ENCODE measurements around the gene OXA1L.

DNA sequence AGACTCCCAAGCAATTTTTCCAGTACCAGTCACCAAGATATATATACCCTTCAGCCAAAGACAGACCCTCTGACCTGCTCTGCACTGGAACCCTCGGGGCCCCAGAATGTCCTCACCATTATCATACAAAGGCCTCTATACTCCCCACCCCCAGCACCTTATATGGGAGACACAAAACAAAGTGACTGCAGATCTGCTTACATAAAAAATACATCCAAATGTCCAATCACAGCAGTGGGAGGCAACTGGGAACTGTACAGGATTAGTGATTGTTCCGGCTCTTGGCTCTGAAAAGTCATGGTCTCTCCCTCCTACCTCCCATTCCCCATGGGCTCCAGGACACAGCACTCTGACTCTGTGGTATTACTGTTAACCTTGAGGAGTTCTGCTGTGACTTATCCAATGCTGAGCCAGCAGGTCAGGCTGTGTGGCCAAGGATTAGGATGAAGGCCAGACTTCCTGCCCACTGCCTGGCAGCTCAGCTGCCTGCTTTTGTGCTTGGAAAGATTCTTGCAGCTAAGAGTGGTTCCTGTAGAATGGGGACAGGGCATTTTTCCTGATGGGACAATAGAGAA is 13.7 kb downstream of the OXA1L start:
- no peak for TF ChIP-seq TCF7L2 (IDR thresholded peaks at IDR 0.05; ENCODE audit: borderline replicate concordance, extremely low read depth, insufficient read depth, insufficient read length)
- TF ChIP-seq, protein P1, sequence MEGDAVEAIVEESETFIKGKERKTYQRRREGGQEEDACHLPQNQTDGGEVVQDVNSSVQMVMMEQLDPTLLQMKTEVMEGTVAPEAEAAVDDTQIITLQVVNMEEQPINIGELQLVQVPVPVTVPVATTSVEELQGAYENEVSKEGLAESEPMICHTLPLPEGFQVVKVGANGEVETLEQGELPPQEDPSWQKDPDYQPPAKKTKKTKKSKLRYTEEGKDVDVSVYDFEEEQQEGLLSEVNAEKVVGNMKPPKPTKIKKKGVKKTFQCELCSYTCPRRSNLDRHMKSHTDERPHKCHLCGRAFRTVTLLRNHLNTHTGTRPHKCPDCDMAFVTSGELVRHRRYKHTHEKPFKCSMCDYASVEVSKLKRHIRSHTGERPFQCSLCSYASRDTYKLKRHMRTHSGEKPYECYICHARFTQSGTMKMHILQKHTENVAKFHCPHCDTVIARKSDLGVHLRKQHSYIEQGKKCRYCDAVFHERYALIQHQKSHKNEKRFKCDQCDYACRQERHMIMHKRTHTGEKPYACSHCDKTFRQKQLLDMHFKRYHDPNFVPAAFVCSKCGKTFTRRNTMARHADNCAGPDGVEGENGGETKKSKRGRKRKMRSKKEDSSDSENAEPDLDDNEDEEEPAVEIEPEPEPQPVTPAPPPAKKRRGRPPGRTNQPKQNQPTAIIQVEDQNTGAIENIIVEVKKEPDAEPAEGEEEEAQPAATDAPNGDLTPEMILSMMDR (IDR thresholded peaks at IDR 0.05 in 2 of 3, conservative IDR thresholded peaks at IDR 0.05 in 1 of 3; ENCODE audit: borderline replicate concordance in 1 of 3, insufficient read depth in 1 of 3, low read depth in 2 of 3, low read length in 2 of 3): no peak
- TF ChIP-seq POLR2AphosphoS5 (IDR thresholded peaks at IDR 0.05; ENCODE audit: low read depth, low read length): no peak
- TF ChIP-seq SIN3A (IDR thresholded peaks at IDR 0.05; ENCODE audit: low read depth): no peak
- TF ChIP-seq, protein P2, sequence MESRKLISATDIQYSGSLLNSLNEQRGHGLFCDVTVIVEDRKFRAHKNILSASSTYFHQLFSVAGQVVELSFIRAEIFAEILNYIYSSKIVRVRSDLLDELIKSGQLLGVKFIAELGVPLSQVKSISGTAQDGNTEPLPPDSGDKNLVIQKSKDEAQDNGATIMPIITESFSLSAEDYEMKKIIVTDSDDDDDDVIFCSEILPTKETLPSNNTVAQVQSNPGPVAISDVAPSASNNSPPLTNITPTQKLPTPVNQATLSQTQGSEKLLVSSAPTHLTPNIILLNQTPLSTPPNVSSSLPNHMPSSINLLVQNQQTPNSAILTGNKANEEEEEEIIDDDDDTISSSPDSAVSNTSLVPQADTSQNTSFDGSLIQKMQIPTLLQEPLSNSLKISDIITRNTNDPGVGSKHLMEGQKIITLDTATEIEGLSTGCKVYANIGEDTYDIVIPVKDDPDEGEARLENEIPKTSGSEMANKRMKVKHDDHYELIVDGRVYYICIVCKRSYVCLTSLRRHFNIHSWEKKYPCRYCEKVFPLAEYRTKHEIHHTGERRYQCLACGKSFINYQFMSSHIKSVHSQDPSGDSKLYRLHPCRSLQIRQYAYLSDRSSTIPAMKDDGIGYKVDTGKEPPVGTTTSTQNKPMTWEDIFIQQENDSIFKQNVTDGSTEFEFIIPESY (IDR thresholded peaks at IDR 0.05; ENCODE audit: extremely low read depth, insufficient replicate concordance, low read length): no peak
